Measurements from ENCODE around the gene EVC. TPM values are rescaled to one million over a fixed set of nuclear protein-coding genes. Genes with fewer than 3 reads are reported as not detected.

Gene EVC
- 9.7 and 13.5 TPM in 2 replicates for total RNA-seq

DNA sequence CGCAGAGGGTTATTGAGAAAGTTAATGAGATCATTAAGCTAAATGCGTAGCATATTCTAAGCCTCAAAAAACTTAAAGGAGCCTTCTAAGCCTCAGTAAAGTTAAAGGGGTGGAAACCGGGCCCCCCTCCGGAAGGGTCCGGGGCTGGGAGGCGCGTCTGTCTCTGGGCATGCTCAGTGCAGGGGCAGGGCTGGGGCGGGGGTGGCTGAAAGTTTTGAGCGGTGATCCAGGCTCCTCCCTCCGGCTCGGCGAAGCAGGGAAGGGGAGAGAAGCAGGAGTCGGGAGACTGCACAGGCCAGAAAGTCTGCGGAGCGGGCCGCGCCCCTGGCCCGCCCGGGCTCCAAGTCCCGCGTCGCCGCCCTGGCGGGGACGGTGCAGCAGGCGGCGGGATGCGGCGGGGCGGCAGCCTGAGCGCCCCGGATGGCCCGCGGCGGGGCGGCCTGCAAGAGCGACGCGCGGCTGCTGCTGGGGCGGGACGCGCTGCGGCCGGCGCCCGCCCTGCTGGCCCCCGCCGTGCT is at the start of gene EVC:
TSS of gene EVC (plus strand) at position 241 of the 518 bp plus-strand sequence. CDS start at position 421, 180 bp downstream.
- no peak for DNase-seq (ENCODE audit: low read depth)
- H3K4me3 ChIP-seq (ENCODE audit: low read depth, low read length): peak within 1 kb of the TSS; percentile 82

DNA sequence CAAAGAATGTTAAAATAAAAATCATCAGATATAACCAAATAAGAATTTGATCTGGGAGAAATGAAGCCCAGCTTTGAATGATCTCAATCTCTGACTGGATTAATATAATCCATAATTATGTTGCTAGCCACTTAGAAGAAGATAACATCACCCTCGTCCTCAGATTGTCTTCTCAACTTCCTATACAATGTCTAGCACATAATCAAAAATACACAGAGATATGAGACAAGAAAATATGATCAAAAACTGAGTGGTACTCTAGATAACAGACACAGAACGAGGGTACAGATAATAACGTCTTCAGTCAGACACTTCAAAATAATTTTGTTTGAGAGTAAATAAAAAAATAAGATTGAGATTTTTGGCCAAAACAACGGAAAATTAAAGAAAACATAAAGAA is 49.8 kb upstream of the EVC start:
- H3K4me3 ChIP-seq (ENCODE audit: low read depth, low read length): no peak overlapping the region
- TF ChIP-seq, protein P1, sequence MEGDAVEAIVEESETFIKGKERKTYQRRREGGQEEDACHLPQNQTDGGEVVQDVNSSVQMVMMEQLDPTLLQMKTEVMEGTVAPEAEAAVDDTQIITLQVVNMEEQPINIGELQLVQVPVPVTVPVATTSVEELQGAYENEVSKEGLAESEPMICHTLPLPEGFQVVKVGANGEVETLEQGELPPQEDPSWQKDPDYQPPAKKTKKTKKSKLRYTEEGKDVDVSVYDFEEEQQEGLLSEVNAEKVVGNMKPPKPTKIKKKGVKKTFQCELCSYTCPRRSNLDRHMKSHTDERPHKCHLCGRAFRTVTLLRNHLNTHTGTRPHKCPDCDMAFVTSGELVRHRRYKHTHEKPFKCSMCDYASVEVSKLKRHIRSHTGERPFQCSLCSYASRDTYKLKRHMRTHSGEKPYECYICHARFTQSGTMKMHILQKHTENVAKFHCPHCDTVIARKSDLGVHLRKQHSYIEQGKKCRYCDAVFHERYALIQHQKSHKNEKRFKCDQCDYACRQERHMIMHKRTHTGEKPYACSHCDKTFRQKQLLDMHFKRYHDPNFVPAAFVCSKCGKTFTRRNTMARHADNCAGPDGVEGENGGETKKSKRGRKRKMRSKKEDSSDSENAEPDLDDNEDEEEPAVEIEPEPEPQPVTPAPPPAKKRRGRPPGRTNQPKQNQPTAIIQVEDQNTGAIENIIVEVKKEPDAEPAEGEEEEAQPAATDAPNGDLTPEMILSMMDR (conservative IDR thresholded peaks at IDR 0.05; ENCODE audit: low read depth, low read length): no peak
- no peak for DNase-seq (ENCODE audit: low read depth)

More for the DNA sequence above, at the start of gene EVC:
- TF ChIP-seq, protein P1 (conservative IDR thresholded peaks at IDR 0.05; ENCODE audit: low read depth, low read length): no peak

DNA sequence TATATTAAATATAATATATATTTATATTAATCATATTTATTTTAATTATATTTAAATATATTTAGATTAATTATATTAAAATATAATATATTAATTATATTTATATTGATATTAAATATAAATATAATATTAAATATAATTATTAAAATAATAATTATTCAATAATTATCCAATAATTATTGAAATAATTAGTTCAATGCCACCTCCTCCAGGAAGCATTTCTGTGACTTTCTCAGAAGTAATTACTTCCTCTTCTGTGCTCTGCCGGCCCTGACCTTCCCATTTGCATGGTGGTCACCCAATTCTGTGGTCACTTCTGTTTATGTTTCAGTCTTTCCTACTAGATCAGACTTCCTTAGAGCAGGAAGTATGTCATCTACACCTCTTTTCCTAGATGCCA is 48.4 kb upstream of the EVC start:
- DNase-seq (ENCODE audit: low read depth): no peak
- no peak overlapping the region for H3K4me3 ChIP-seq (ENCODE audit: low read depth, low read length)
- TF ChIP-seq, protein P1 (conservative IDR thresholded peaks at IDR 0.05; ENCODE audit: low read depth, low read length): no peak

DNA sequence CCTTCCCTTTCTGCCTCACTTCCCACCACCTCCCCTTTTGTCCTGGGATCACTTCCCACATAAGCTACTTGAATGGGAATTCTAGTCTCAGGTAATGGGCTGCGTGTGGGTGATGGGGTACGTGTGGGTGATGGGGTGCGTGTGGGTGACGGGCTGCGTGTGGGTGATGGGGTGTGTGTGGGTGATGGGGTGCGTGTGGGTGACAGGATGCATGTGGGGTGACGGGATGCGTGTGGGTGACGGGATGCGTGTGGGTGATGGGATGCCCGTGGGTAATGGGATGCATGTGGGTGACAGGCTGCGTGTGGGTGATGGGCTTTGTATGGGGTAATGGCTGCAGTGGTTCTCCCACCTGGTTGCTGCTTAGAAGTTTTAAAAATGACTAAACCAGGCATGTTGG is 46.2 kb upstream of the EVC start:
- TF ChIP-seq, protein P1 (conservative IDR thresholded peaks at IDR 0.05; ENCODE audit: low read depth, low read length): no peak
- H3K4me3 ChIP-seq (ENCODE audit: low read depth, low read length): no peak overlapping the region
- no peak for DNase-seq (ENCODE audit: low read depth)

DNA sequence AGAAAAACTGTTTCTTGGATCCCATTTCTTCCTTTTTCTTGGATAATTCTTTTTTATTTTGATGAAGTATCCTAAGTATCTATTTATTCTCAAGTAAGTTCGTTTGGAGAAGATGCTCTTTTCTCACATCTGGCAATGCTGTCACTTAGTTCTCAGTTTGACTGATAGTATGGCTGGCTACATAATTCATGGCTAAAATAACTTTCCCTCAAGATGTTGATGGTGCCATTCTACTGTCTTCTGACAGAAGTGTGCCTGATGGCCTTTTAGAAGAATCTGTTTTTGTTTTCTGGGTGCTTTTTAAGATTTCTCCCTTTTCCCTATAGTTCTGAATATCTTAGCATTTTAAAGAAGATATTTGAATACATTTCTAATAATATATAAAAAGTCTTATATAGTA is 44.3 kb upstream of the EVC start:
- DNase-seq (ENCODE audit: low read depth): no peak
- H3K4me3 ChIP-seq (ENCODE audit: low read depth, low read length): no peak overlapping the region
- TF ChIP-seq, protein P1 (conservative IDR thresholded peaks at IDR 0.05; ENCODE audit: low read depth, low read length): no peak

DNA sequence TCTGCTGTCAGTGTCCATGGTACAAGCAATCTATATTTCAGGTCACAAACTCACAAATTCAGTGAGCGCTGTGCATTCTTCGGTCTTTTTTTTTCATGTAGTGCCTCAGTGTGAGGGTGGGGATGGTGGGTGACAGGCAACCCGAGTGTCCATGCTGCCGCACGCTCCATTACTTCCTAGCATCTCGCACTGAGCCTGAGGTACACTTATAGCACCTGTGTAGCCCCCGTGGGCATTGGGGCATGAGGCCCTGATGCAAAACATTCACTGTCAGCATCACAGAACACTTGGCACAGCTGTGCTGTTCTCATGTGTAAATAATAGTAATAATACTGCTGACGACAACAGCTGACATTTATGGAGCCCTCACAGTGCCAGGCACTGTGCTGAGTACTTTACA is 34.2 kb upstream of the EVC start:
- TF ChIP-seq, protein P1 (conservative IDR thresholded peaks at IDR 0.05; ENCODE audit: low read depth, low read length): no peak
- no peak for DNase-seq (ENCODE audit: low read depth)
- no peak overlapping the region for H3K4me3 ChIP-seq (ENCODE audit: low read depth, low read length)

DNA sequence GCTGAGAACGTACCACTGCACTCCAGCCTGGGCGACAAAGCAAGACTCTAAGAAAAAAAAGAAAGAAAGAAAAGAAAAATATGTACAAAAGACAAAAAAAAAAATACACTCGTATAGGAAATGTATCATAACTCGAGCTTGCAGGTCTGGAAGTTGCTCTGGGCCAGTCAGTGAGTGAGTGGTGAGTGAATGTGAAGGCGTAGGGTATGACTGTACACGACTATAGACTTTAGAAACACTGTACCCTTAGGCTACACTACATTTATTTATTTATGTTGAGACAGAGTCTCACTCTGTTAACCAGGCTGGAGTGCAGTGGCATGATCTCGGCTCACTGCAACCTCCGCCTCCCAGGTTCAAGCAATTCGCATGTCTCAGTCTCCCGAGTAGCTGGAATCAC is 32.0 kb upstream of the EVC start:
- H3K4me3 ChIP-seq (ENCODE audit: low read depth, low read length): no peak overlapping the region
- no peak for DNase-seq (ENCODE audit: low read depth)
- TF ChIP-seq, protein P1 (conservative IDR thresholded peaks at IDR 0.05; ENCODE audit: low read depth, low read length): no peak
